Left ventricle myocardium superior (tissue), 1 donor: ENCODE measurements around the gene EFNB2. TPM values are rescaled to one million over a fixed set of nuclear protein-coding genes. Genes with fewer than 3 reads are reported as not detected.
A peak's percentile ranks its signal among the peaks of the same experiment; 100 is the strongest.

Experiments
- ATAC-seq: fragments of 200-7000 bp; cut with Tn5 transposase; one replicate; pipeline ENCODE4 v1.9.1; 2020; ENCODE audit warnings: mild to moderate bottlenecking, moderate library complexity
- DNase-seq: peaks from one replicate; pipeline ENCODE4 v3.0.0-alpha.2; 2020
- intact Hi-C: fragments of 100-400 bp; cut with micrococcal nuclease; formaldehyde crosslinking; loops from one replicate; pipeline ENCODE4 v1.11.0; 2022
- total RNA-seq: library from RNA; stranded (reverse); fragmentation: NEBNext Ultra II Directional; extraction: Animal tissue kit (Norgen Biotek cat#: 25700); gene quantifications from one replicate; pipeline ENCODE4 v1.2.1, GENCODE V29; 2021
- donor health status: DM: no; HTN: yes; CAD: no; lungs with severe emphysema.

The EFNB2 gene
- total RNA-seq, 1 donor from 2014 or later: 9.2 TPM

- intact Hi-C loops: no loop called here
- DNase-seq: no peak
- no peak for ATAC-seq
These were observed 16.3 kb upstream of the EFNB2 start for GRCh38 chr13:106551751-106552150.

GRCh38 chr13:106551350-106551749 is 15.9 kb upstream of the EFNB2 start:
- no peak for ATAC-seq
- intact Hi-C loops: no loop called here
- no peak for DNase-seq

- no peak for DNase-seq
- ATAC-seq: peak; percentile 78
- intact Hi-C loops: no loop called here
These were observed 15.2 kb upstream of the EFNB2 start for GRCh38 chr13:106550570-106551135.

- intact Hi-C loops: loop anchor here (10.0 kb wide), 1 partner anchor 367 kb away; no protein-coding TSS in a partner anchor
- DNase-seq: no peak
- no peak for ATAC-seq
These were observed 12.7 kb upstream of the EFNB2 start for GRCh38 chr13:106548064-106548696.

GRCh38 chr13:106541826-106542225 is 6.4 kb upstream of the EFNB2 start:
- intact Hi-C loops: loop anchor here (10.0 kb wide), 1 partner anchor 373 kb away; no protein-coding TSS in a partner anchor
- DNase-seq (no peak), ATAC-seq (no peak)

- no peak for ATAC-seq
- no peak for DNase-seq
- intact Hi-C loops: loop anchor here (10.0 kb wide), 1 partner anchor 374 kb away; no protein-coding TSS in a partner anchor
These were observed 5.2 kb upstream of the EFNB2 start for GRCh38 chr13:106540613-106541012.

GRCh38 chr13:106537521-106537920 is 2.1 kb upstream of the EFNB2 start:
- intact Hi-C loops: loop anchor here (10.0 kb wide), 1 partner anchor 1963 kb away; no protein-coding TSS in a partner anchor
- DNase-seq (no peak), ATAC-seq (no peak)

GRCh38 chr13:106536244-106537034 is 977 bp upstream of the EFNB2 start:
- peak; percentile 81 for ATAC-seq
- DNase-seq: peak; percentile 96
- intact Hi-C loops: loop anchor here (10.0 kb wide), 1 partner anchor 1962 kb away; no protein-coding TSS in a partner anchor

- intact Hi-C loops: loop anchor here (10.0 kb wide), 1 partner anchor 1960 kb away; no protein-coding TSS in a partner anchor
- peak; percentile 41 for DNase-seq
- ATAC-seq: peak; percentile 6
These were observed 567 bp downstream of the EFNB2 start for GRCh38 chr13:106534639-106535551.

GRCh38 chr13:106533943-106534638 is 1.4 kb downstream of the EFNB2 start:
- ATAC-seq (no peak), DNase-seq (peak; percentile 53)
- intact Hi-C loops: loop anchor here (10.0 kb wide), 1 partner anchor 1959 kb away; no protein-coding TSS in a partner anchor

- DNase-seq (peak; percentile 89), ATAC-seq (peak; percentile 71)
- intact Hi-C loops: loop anchor here (10.0 kb wide), 1 partner anchor 1959 kb away; no protein-coding TSS in a partner anchor
These were observed 2.1 kb downstream of the EFNB2 start for GRCh38 chr13:106533101-106533942.

GRCh38 chr13:106532111-106532929 is 3.1 kb downstream of the EFNB2 start:
- DNase-seq (no peak), ATAC-seq (no peak)
- intact Hi-C loops: loop anchor here (10.0 kb wide), 1 partner anchor 1958 kb away; no protein-coding TSS in a partner anchor

- intact Hi-C loops: loop anchor here (10.0 kb wide), 1 partner anchor 1956 kb away; no protein-coding TSS in a partner anchor
- no peak for ATAC-seq
- DNase-seq: no peak
These were observed 4.4 kb downstream of the EFNB2 start for GRCh38 chr13:106530980-106531481.

GRCh38 chr13:106530171-106530851 is 5.2 kb downstream of the EFNB2 start:
- intact Hi-C loops: loop anchor here (10.0 kb wide), 1 partner anchor 1956 kb away; no protein-coding TSS in a partner anchor
- ATAC-seq (no peak), DNase-seq (no peak)

GRCh38 chr13:106529415-106530170 is 5.9 kb downstream of the EFNB2 start:
- DNase-seq: no peak
- ATAC-seq: no peak
- intact Hi-C loops: loop anchor here (10.0 kb wide), 1 partner anchor 1955 kb away; no protein-coding TSS in a partner anchor
